NB4 (cell line): ENCODE measurements around the gene LRRIQ3.

Source experiments
- CTCF ChIP-seq: IDR thresholded peaks from one replicate; pipeline ENCODE4 v1.5.1; 2012; ENCODE audit warnings: low read depth, low read length
- POLR2A ChIP-seq: IDR thresholded peaks from 2 replicates; pipeline ENCODE4 v1.6.1; 2011; ENCODE audit warnings: mild to moderate bottlenecking; ENCODE audit not compliant: insufficient read length; ENCODE audit errors: extremely low read depth

GRCh38 chr1:74050386-74050785, 147.6 kb downstream of the LRRIQ3 start:
- TF ChIP-seq CTCF (no peak), POLR2A (no peak)
